WTC11 (cell line): ENCODE data around the gene TMEM63C. TPM values are rescaled to one million over a fixed set of nuclear protein-coding genes. Genes with fewer than 3 reads are reported as not detected.

Experiments
- ATAC-seq: fragments of 200-7000 bp; cut with Tn5 transposase; 2 replicates; pipeline ENCODE4 v1.10.0; 2021; ENCODE audit warnings: mild to moderate bottlenecking, moderate library complexity
- CTCF ChIA-PET: fragments of 300-600 bp; sonication (Branson Sonifier 250); formaldehyde crosslinking; loops from one replicate; lab custom pipeline; 2021; ENCODE audit warnings: antibody characterized with exemption; lab: Charles Lee
- POLR2A ChIA-PET: fragments of 350-600 bp; sonication (Branson Sonifier 250); formaldehyde crosslinking; loops from one replicate; lab custom pipeline; 2021; ENCODE audit warnings: antibody characterized with exemption; lab: Charles Lee
- DNase-seq: peaks from one replicate; pipeline ENCODE4 v3.0.0; 2021; ENCODE audit warnings: low spot score
- H3K27ac Mint-ChIP-seq: 2 replicates; pipeline ENCODE4 v1.8.0; 2021; ENCODE audit warnings: mixed read lengths
- H3K27me3 Mint-ChIP-seq: 2 replicates; pipeline ENCODE4 v1.8.0; 2021; ENCODE audit warnings: low read depth, mild to moderate bottlenecking, moderate library complexity, mixed read lengths
- H3K36me3 Mint-ChIP-seq: 2 replicates; pipeline ENCODE4 v1.8.0; 2021; ENCODE audit warnings: mixed read lengths
- H3K4me1 Mint-ChIP-seq: 2 replicates; pipeline ENCODE4 v1.8.0; 2022; ENCODE audit warnings: mixed read lengths
- H3K4me3 Mint-ChIP-seq: 2 replicates; pipeline ENCODE4 v1.8.0; 2021; ENCODE audit warnings: mild to moderate bottlenecking, moderate library complexity, mixed read lengths
- H3K9me3 Mint-ChIP-seq: 2 replicates; pipeline ENCODE4 v1.8.0; 2021; ENCODE audit warnings: mixed read lengths
- ATF1 ChIP-seq: sonication (generic); formaldehyde crosslinking; IDR thresholded peaks from 2 replicates; pipeline ENCODE4 v1.8.1; 2023; ENCODE audit warnings: mild to moderate bottlenecking, moderate library complexity, missing genetic modification reagents
- CREB1 ChIP-seq: sonication (generic); formaldehyde crosslinking; IDR thresholded peaks from 2 replicates; pipeline ENCODE4 v1.8.0; 2023; ENCODE audit warnings: mild to moderate bottlenecking, missing genetic modification reagents
- GABPB1 ChIP-seq: sonication (generic); formaldehyde crosslinking; IDR thresholded peaks from 2 replicates; pipeline ENCODE4 v1.8.1; 2023; ENCODE audit warnings: mild to moderate bottlenecking, missing genetic modification reagents
- GRHL2 ChIP-seq: fragments of 250-450 bp; sonication (Bioruptor Pico); IDR thresholded peaks from 2 replicates; pipeline ENCODE4 v1.8.0; 2022; ENCODE audit warnings: mild to moderate bottlenecking, moderate library complexity; ENCODE audit not compliant: insufficient replicate concordance, severe bottlenecking
- JUN ChIP-seq: sonication (generic); formaldehyde crosslinking; IDR thresholded peaks from 2 replicates; pipeline ENCODE4 v1.8.0; 2023; ENCODE audit warnings: mild to moderate bottlenecking, missing genetic modification reagents
- NFYB ChIP-seq: sonication (generic); formaldehyde crosslinking; conservative IDR thresholded peaks from 2 replicates; pipeline ENCODE4 v1.8.0; 2022; ENCODE audit warnings: low read depth, missing genetic modification reagents
- NR1H2 ChIP-seq: sonication (generic); formaldehyde crosslinking; IDR thresholded peaks from 2 replicates; pipeline ENCODE4 v1.9.0; 2021; ENCODE audit warnings: mild to moderate bottlenecking, moderate library complexity, missing genetic modification reagents
- NR2C2 ChIP-seq: sonication (generic); formaldehyde crosslinking; IDR thresholded peaks from 2 replicates; pipeline ENCODE4 v1.8.0; 2022; ENCODE audit warnings: mild to moderate bottlenecking, missing genetic modification reagents
- SOX15 ChIP-seq: fragments of 250-450 bp; sonication (Bioruptor Pico); IDR thresholded peaks from 2 replicates; pipeline ENCODE4 v1.9.0; 2021; ENCODE audit warnings: mild to moderate bottlenecking
- ZBTB21 ChIP-seq: sonication (generic); formaldehyde crosslinking; IDR thresholded peaks from 2 replicates; pipeline ENCODE4 v1.8.1; 2023; ENCODE audit warnings: mild to moderate bottlenecking, missing genetic modification reagents, borderline replicate concordance
- ZNF138 ChIP-seq: sonication (generic); formaldehyde crosslinking; conservative IDR thresholded peaks from 2 replicates; pipeline ENCODE4 v1.8.1; 2022; ENCODE audit warnings: mild to moderate bottlenecking, moderate library complexity, missing genetic modification reagents
- ZNF219 ChIP-seq: sonication (generic); formaldehyde crosslinking; IDR thresholded peaks from 2 replicates; pipeline ENCODE4 v1.8.0; 2023; ENCODE audit warnings: missing genetic modification reagents, mild to moderate bottlenecking, borderline replicate concordance
- ZNF263 ChIP-seq: sonication (generic); formaldehyde crosslinking; IDR thresholded peaks from 2 replicates; pipeline ENCODE4 v1.8.1; 2022; ENCODE audit warnings: low read depth, mild to moderate bottlenecking, moderate library complexity, missing genetic modification reagents
- ZNF671 ChIP-seq: fragments of 250-450 bp; sonication (Bioruptor Pico); IDR thresholded peaks from 2 replicates; pipeline ENCODE4 v1.8.0; 2021; ENCODE audit warnings: mild to moderate bottlenecking
- total RNA-seq: library from RNA; stranded (reverse); gene quantifications from 3 replicates; pipeline ENCODE4 v1.2.3, GENCODE V29; 2021
- TF ChIP-seq, protein P1 (sequence below): sonication (generic); formaldehyde crosslinking; IDR thresholded peaks from 2 replicates; pipeline ENCODE4 v1.8.1; 2022; ENCODE audit warnings: low read depth, missing genetic modification reagents, borderline replicate concordance
- TF ChIP-seq, protein P2 (sequence below): sonication (generic); formaldehyde crosslinking; IDR thresholded peaks from 2 replicates; pipeline ENCODE4 v1.8.0; 2023; ENCODE audit warnings: mild to moderate bottlenecking, missing genetic modification reagents
- TF ChIP-seq, protein P3 (sequence below): sonication (generic); formaldehyde crosslinking; IDR thresholded peaks from 2 replicates; pipeline ENCODE4 v1.8.1; 2023; ENCODE audit warnings: mild to moderate bottlenecking, missing genetic modification reagents, moderate library complexity
- TF ChIP-seq, protein P4 (sequence below): sonication (generic); formaldehyde crosslinking; IDR thresholded peaks from 2 replicates; pipeline ENCODE4 v1.8.1; 2022; ENCODE audit warnings: missing genetic modification reagents, borderline replicate concordance
- TF ChIP-seq, protein P5 (sequence below): sonication (generic); formaldehyde crosslinking; IDR thresholded peaks from 2 replicates; pipeline ENCODE4 v1.8.1; 2022; ENCODE audit warnings: mild to moderate bottlenecking, missing genetic modification reagents, moderate library complexity, borderline replicate concordance
- TF ChIP-seq, protein P6 (sequence below): fragments of 250-450 bp; sonication (Bioruptor Pico); IDR thresholded peaks from 2 replicates; pipeline ENCODE4 v1.9.0; 2021; ENCODE audit warnings: mild to moderate bottlenecking

Gene TMEM63C
- total RNA-seq, 1 experiment from 2014 or later = 8.8 TPM

DNA sequence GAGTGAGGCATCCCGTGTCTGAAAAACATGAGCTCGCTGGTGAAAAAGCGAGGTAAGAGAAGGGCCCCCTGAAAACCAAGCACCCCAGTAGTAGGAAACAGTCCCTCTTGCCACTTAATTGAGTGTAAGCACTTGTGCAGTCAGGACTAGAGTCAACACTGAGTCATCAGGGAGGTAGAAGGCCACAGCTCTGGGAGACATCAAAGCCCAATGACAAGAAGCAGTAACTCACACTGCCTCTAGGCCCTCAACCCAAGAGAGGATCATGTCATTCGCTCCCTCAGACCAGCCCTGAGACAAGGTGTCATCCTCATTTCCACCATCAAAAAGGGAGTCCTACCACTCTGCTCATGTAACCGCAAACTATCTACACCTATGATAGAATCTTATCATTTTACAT lies 121.3 kb downstream of the TMEM63C start:
- H3K4me3 Mint-ChIP-seq = no peak overlapping the region
- H3K27ac Mint-ChIP-seq = no peak overlapping the region
- ChIA-PET POLR2A (no interaction called here), CTCF (interaction anchor here (2.6 to 3.0 kb wide), 2 partner anchors 10 to 12 kb away, joined by 12 to 23 read pairs; no protein-coding TSS in a partner anchor)
- peaks cover 2% of the 10 kb centered on the region; the same call in 1 of the 2 replicates for H3K4me1 Mint-ChIP-seq
- TF ChIP-seq JUN (no peak), GABPB1 (0 out of 2 replicates have a peak, but pooled peaks have one; percentile 34)
- TF ChIP-seq, protein P1, sequence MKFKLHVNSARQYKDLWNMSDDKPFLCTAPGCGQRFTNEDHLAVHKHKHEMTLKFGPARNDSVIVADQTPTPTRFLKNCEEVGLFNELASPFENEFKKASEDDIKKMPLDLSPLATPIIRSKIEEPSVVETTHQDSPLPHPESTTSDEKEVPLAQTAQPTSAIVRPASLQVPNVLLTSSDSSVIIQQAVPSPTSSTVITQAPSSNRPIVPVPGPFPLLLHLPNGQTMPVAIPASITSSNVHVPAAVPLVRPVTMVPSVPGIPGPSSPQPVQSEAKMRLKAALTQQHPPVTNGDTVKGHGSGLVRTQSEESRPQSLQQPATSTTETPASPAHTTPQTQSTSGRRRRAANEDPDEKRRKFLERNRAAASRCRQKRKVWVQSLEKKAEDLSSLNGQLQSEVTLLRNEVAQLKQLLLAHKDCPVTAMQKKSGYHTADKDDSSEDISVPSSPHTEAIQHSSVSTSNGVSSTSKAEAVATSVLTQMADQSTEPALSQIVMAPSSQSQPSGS (CRISPR knock-in tag) = no peak
- TF ChIP-seq, protein P2, sequence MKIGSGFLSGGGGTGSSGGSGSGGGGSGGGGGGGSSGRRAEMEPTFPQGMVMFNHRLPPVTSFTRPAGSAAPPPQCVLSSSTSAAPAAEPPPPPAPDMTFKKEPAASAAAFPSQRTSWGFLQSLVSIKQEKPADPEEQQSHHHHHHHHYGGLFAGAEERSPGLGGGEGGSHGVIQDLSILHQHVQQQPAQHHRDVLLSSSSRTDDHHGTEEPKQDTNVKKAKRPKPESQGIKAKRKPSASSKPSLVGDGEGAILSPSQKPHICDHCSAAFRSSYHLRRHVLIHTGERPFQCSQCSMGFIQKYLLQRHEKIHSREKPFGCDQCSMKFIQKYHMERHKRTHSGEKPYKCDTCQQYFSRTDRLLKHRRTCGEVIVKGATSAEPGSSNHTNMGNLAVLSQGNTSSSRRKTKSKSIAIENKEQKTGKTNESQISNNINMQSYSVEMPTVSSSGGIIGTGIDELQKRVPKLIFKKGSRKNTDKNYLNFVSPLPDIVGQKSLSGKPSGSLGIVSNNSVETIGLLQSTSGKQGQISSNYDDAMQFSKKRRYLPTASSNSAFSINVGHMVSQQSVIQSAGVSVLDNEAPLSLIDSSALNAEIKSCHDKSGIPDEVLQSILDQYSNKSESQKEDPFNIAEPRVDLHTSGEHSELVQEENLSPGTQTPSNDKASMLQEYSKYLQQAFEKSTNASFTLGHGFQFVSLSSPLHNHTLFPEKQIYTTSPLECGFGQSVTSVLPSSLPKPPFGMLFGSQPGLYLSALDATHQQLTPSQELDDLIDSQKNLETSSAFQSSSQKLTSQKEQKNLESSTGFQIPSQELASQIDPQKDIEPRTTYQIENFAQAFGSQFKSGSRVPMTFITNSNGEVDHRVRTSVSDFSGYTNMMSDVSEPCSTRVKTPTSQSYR = no peak
- DNase-seq = no peak
- H3K36me3 Mint-ChIP-seq = no peaks in the 10 kb centered on the region; the same call in 1 of the 2 replicates
- no peaks in the 10 kb centered on the region for H3K9me3 Mint-ChIP-seq
- no peaks in the 10 kb centered on the region for H3K27me3 Mint-ChIP-seq
- ATAC-seq = no peak

DNA sequence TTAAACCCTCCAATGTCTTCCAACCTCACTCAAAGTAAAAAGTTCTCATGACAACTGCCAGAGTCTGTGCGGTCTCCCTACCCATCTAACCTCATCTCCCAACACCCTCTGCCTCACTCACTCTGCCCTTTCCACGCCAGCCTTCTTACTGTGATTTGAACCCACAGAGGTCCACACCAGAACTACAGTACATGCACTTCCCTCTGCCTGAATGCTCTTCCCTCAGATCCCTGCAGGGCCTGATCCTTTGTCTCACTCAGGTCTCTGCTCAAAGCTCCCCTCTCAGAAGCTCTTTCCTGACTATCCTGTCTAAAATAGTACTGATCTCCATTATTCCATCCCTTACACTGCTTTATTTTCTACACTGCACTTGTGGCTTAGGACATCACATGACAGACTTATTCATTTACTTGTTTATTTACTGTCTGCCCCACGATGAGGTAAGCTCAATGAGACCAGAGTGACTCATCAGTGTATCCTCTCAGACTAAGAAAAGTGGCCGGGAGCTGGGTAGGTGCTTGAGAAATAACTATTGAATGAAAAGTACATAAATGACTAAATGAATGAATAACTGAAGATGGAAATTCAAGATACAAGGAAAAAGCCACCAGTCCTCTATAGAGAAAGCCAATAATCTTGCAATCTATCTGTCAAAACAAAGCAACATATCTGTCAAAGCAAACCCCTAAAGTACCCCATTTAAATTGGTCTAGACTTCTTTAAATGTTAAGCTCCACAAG lies 122.0 kb downstream of the TMEM63C start:
- DNase-seq (no peak), ATAC-seq (no peak)
- POLR2A ChIA-PET = interaction anchor here (0.6 kb wide), 1 partner anchor 142 kb away, joined by 5 read pairs; no protein-coding TSS in a partner anchor
- H3K27me3 Mint-ChIP-seq = no peaks in the 10 kb centered on the region
- CTCF ChIA-PET = interaction anchor here (0.6 to 3.0 kb wide), 3 partner anchors 12 to 379 kb away, joined by 4 to 23 read pairs (median 7); partner anchors contain the start of genes GSTZ1 and POMT2
- no peaks in the 10 kb centered on the region for H3K9me3 Mint-ChIP-seq
- H3K36me3 Mint-ChIP-seq = no peaks in the 10 kb centered on the region; the same call in 1 of the 2 replicates
- no peak overlapping the region for H3K27ac Mint-ChIP-seq
- H3K4me1 Mint-ChIP-seq = peaks cover 2% of the 10 kb centered on the region; the same call in 1 of the 2 replicates
- TF ChIP-seq ATF1 (no peak), NR2C2 (no peak), ZNF138 (CRISPR knock-in tag) (no peak), SOX15 (CRISPR knock-in tag) (no peak), ZNF671 (CRISPR knock-in tag) (no peak), ZBTB21 (CRISPR knock-in tag) (no peak), ZNF263 (CRISPR knock-in tag) (no peak), GRHL2 (CRISPR knock-in tag) (no peak), ZNF219 (CRISPR knock-in tag) (no peak), GABPB1 (no peak), NR1H2 (CRISPR knock-in tag) (no peak), NFYB (no peak), CREB1 (CRISPR knock-in tag) (no peak)
- TF ChIP-seq, protein P2 = no peak
- TF ChIP-seq, protein P3, sequence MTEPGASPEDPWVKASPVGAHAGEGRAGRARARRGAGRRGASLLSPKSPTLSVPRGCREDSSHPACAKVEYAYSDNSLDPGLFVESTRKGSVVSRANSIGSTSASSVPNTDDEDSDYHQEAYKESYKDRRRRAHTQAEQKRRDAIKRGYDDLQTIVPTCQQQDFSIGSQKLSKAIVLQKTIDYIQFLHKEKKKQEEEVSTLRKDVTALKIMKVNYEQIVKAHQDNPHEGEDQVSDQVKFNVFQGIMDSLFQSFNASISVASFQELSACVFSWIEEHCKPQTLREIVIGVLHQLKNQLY (CRISPR knock-in tag) = no peak
- TF ChIP-seq, protein P4, sequence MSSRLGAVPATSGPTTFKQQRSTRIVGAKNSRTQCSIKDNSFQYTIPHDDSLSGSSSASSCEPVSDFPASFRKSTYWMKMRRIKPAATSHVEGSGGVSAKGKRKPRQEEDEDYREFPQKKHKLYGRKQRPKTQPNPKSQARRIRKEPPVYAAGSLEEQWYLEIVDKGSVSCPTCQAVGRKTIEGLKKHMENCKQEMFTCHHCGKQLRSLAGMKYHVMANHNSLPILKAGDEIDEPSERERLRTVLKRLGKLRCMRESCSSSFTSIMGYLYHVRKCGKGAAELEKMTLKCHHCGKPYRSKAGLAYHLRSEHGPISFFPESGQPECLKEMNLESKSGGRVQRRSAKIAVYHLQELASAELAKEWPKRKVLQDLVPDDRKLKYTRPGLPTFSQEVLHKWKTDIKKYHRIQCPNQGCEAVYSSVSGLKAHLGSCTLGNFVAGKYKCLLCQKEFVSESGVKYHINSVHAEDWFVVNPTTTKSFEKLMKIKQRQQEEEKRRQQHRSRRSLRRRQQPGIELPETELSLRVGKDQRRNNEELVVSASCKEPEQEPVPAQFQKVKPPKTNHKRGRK = no peak
- TF ChIP-seq, protein P5, sequence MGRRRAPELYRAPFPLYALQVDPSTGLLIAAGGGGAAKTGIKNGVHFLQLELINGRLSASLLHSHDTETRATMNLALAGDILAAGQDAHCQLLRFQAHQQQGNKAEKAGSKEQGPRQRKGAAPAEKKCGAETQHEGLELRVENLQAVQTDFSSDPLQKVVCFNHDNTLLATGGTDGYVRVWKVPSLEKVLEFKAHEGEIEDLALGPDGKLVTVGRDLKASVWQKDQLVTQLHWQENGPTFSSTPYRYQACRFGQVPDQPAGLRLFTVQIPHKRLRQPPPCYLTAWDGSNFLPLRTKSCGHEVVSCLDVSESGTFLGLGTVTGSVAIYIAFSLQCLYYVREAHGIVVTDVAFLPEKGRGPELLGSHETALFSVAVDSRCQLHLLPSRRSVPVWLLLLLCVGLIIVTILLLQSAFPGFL = no peak
- TF ChIP-seq, protein P6, sequence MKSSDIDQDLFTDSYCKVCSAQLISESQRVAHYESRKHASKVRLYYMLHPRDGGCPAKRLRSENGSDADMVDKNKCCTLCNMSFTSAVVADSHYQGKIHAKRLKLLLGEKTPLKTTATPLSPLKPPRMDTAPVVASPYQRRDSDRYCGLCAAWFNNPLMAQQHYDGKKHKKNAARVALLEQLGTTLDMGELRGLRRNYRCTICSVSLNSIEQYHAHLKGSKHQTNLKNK = no peak
- no peak overlapping the region for H3K4me3 Mint-ChIP-seq
